Fibroblast of pulmonary artery (primary cell): ENCODE measurements around the gene ST14.

Source experiments
- DNase-seq: peaks from one replicate; pipeline ENCODE4 v3.0.0-alpha.2; 2010; ENCODE audit warnings: low read depth
- H3K4me3 ChIP-seq: replicated peaks from 2 replicates; pipeline ENCODE4 v1.5.1; 2011; ENCODE audit warnings: low read depth, mild to moderate bottlenecking, control low read depth, low read length, moderate library complexity
- CTCF ChIP-seq: IDR thresholded peaks from 2 replicates; pipeline ENCODE4 v1.5.1; 2011; ENCODE audit warnings: mild to moderate bottlenecking, control low read depth, low read length, inconsistent platforms; ENCODE audit errors: missing control alignments

Gene ST14

GRCh38 chr11:130145311-130145812 is 14.2 kb upstream of the ST14 start:
- no peak for DNase-seq
- no peak overlapping the region for H3K4me3 ChIP-seq
- TF ChIP-seq CTCF, result no peak

- no peak overlapping the region for H3K4me3 ChIP-seq
- peak; percentile 13 for TF ChIP-seq CTCF
- no peak for DNase-seq
Observed at GRCh38 chr11:130145975-130146776, 13.4 kb upstream of the ST14 start.

- TF ChIP-seq CTCF, result no peak
- no peak overlapping the region for H3K4me3 ChIP-seq
- DNase-seq, result no peak
Observed at GRCh38 chr11:130146796-130147195, 12.8 kb upstream of the ST14 start.

GRCh38 chr11:130148796-130149326 is 10.7 kb upstream of the ST14 start:
- no peak overlapping the region for H3K4me3 ChIP-seq
- TF ChIP-seq CTCF, result no peak
- no peak for DNase-seq

GRCh38 chr11:130150790-130151189 is 8.8 kb upstream of the ST14 start:
- no peak overlapping the region for H3K4me3 ChIP-seq
- no peak for DNase-seq
- TF ChIP-seq CTCF, result no peak

- no peak for TF ChIP-seq CTCF
- no peak overlapping the region for H3K4me3 ChIP-seq
- no peak for DNase-seq
Observed at GRCh38 chr11:130151196-130151595, 8.4 kb upstream of the ST14 start.
